Activated T-cell treated with anti-CD3 and anti-CD28 coated beads, Interleukin-2, amount 50 U/mL, for 72 hours (primary cell): ENCODE results near the gene BAK1. TPM values are rescaled to one million over a fixed set of nuclear protein-coding genes. Genes with fewer than 3 reads are reported as not detected.

Experiments used
- ATAC-seq, 2 donors: fragments of 150-1000 bp; cut with Tn5 transposase; replicated peaks in 1 of 2; 2 replicates each; pipeline ENCODE4 v1.10.0; 2021; ENCODE audit warnings: moderate library complexity in 2 of 2, mild to moderate bottlenecking in 1 of 2
- DNase-seq, 2 donors: peaks; one replicate each; pipeline ENCODE4 v3.0.0; 2021 to 2022; ENCODE audit warnings: mixed read lengths in 1 of 2
- H3K27ac Mint-ChIP-seq: one replicate; pipeline ENCODE4 v1.8.0; 2022; ENCODE audit warnings: mild to moderate bottlenecking, moderate library complexity, mixed read lengths
- H3K27me3 Mint-ChIP-seq: one replicate; pipeline ENCODE4 v1.8.0; 2022; ENCODE audit warnings: low read depth, mixed read lengths
- H3K36me3 Mint-ChIP-seq, 2 donors: one replicate each; pipeline ENCODE4 v1.8.0; 2022; ENCODE audit warnings: mixed read lengths in 2 of 2, mild to moderate bottlenecking in 1 of 2; ENCODE audit not compliant: insufficient read depth in 2 of 2
- H3K4me1 Mint-ChIP-seq: one replicate; pipeline ENCODE4 v1.8.0; 2022; ENCODE audit warnings: low read depth, mixed read lengths
- H3K4me3 Mint-ChIP-seq, 2 donors: one replicate each; pipeline ENCODE4 v1.8.0; 2022; ENCODE audit warnings: mild to moderate bottlenecking in 2 of 2, mixed read lengths in 2 of 2, moderate library complexity in 2 of 2
- H3K9me3 Mint-ChIP-seq, 2 donors: one replicate each; pipeline ENCODE4 v1.8.0; 2022; ENCODE audit warnings: mixed read lengths in 2 of 2
- total RNA-seq, 2 donors: library from RNA; stranded (reverse); gene quantifications; one replicate each; pipeline ENCODE4 v1.2.3, GENCODE V29; 2022

BAK1 gene
- total RNA-seq, 2 donors from 2014 or later: 54.9 to 55.4 TPM

DNA sequence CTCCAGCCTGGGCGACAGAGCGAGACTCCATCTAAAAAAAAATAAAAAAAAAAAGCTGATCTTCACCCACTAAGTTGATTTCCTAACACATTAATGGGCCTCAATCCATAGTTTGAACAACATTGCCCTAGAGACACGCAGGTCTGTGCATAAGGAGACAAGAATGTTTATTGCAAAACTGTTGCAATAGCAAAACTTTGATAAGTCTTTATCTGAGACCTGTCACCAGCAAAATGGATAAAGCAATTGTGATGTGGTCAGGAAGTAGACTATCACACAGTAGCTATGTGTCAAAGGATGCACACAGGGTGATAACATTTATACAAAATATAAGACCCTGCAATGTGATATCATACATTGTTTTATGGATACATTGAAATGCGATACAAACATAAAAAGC is 36.8 kb upstream of the BAK1 start:
- Mint-ChIP-seq H3K27ac (peak overlapping the region; percentile 50), H3K27me3 (no peaks in the 10 kb centered on the region), H3K36me3 (peaks cover 0 to 3% of the 10 kb centered on the region in 2 donors), H3K4me1 (peaks cover 41% of the 10 kb centered on the region), H3K9me3 (no peaks in the 10 kb centered on the region), H3K4me3 (no peak overlapping the region)
- ATAC-seq: no peak
- no peak for DNase-seq

DNA sequence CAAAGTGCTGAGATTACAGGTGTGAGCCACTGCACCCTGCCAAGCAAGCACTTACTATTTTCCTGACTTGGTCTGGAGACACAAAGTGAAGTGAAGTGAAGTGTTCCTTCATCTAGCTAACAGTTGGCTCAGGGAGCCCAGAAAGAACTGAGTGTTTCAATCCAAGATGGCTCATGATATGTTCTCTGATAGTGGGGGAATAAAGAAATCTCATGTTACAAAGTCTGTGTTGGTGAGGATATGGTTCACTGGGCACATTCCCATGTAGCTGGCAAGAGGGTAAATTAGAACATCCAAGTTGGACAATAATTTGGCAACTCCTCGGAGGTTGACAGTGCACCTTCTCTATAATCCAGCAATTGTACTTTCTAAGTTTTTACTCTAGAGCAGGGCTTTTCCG is 36.0 kb upstream of the BAK1 start:
- ATAC-seq (no peak), DNase-seq (no peak)
- no peak overlapping the region for H3K27ac Mint-ChIP-seq
- no peaks in the 10 kb centered on the region for H3K9me3 Mint-ChIP-seq
- H3K27me3 Mint-ChIP-seq: no peaks in the 10 kb centered on the region
- H3K36me3 Mint-ChIP-seq: peaks cover 0 to 3% of the 10 kb centered on the region in 2 donors
- H3K4me1 Mint-ChIP-seq: peaks cover 41% of the 10 kb centered on the region
- no peak overlapping the region for H3K4me3 Mint-ChIP-seq

- Mint-ChIP-seq H3K9me3 (no peaks in the 10 kb centered on the region), H3K27ac (no peak overlapping the region), H3K4me3 (no peak overlapping the region), H3K36me3 (peaks cover 0 to 3% of the 10 kb centered on the region in 2 donors), H3K4me1 (peaks cover 24% of the 10 kb centered on the region), H3K27me3 (no peaks in the 10 kb centered on the region)
- no peak for DNase-seq
- no peak for ATAC-seq
Measured at GRCh38 chr6:33613795-33614168, 33.7 kb upstream of the BAK1 start.

DNA sequence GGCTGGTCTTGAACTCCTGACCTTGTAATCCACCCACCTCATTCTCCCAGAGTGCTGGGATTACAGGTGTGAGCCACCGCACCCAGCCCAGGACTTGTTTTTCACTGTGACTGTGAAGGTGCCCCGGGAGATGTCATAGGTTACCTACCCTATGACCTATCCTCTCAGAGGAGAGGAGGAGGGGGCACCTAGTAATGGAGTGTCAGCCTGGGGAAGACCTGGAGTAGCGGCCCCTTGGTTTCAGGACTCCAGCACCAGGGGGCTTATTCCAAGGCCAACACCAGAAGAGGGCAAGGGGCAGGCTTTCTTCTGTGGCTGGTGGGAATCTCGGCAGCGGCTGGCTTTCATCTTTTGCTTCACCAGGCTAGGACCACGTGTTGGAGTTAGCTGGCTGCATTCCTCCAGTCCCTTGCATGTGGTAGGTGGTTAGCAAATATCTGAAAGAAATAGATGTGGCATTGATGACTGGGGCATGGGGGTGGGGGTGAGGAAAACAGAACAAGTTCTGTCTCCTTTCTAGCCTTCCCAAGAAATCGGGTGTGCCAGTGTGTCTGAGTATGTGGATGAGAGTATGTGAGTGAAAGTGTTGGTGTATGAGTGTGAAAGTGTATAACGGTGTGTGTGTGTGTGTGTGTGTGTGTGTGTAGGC is 33.2 kb upstream of the BAK1 start:
- ATAC-seq: no peak
- Mint-ChIP-seq H3K36me3 (peaks cover 0 to 3% of the 10 kb centered on the region in 2 donors), H3K9me3 (no peaks in the 10 kb centered on the region), H3K27ac (no peak overlapping the region), H3K4me3 (no peak overlapping the region), H3K27me3 (no peaks in the 10 kb centered on the region), H3K4me1 (peaks cover 19% of the 10 kb centered on the region)
- DNase-seq: no peak

DNA sequence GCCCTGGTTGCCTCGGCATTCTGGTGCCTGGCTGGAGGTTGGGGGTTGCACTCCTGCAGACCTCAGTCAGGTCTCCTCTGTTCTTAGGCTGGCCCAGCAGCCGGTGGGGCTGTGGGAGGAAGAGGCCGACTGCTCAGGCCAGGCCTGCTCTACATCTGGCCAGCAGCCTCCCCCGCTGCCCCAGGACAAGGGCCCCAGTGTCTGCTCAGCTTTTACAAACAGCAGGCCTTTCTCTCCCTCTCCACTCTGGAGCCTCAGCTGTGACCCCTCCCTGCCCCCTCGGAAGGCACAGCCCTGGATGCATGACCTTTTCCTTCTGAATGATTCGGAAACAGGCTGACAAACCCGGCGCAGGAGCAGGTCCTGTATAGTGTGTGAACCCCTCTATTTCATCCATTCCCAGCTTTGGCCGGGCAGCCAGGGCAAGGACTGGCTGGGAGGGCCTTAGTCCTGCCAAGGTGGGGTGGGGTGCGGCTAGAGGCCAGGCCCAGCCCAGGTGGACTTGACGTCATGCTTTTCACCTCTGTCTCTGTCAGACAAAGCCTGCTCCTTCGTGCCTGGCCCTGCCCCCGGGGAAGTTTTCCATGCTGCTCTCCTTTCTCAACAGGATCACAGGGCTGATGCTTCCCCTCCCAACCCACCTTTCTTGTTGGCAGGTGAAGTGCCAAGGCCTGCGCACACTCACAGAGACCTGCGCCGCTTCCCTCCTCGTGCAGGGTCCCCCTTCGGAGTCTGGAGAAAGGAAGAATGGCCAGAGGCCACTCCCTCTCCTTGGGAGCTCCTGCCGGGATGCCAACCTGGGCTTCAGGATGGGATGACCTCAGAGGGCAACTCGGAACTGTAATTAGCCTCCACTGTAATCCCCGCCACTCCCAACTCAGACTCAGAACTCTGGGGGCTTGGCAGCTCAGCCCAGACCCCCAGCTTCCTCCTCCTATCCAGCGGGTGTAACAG is 31.0 kb upstream of the BAK1 start:
- H3K4me1 Mint-ChIP-seq: peaks cover 7% of the 10 kb centered on the region

DNA sequence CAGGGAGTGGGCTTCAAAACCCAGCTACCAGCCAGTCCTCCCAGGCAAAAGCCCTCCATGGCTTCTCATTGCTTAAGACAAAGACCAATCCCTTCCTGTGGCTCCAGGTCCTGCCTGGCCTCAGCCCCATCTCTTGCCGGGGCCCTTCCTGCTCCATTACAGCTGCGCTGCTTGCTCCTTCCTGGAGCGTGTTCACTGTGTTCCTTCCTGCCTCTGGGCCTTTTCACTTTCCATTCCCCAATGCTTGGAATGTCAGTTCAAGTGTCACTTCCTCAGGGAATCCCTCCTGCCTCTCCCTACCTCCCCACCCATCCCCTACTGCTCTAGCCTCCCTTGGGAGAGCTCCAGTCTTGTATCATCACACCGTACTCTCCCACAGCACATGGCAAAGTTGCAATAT is 30.0 kb upstream of the BAK1 start:
- Mint-ChIP-seq H3K4me3 (no peak overlapping the region), H3K9me3 (no peaks in the 10 kb centered on the region), H3K4me1 (peaks cover 7% of the 10 kb centered on the region), H3K27me3 (no peaks in the 10 kb centered on the region), H3K27ac (no peak overlapping the region), H3K36me3 (peaks cover 0 to 3% of the 10 kb centered on the region in 2 donors)
- ATAC-seq (no peak), DNase-seq (no peak)

More for the DNA sequence above, 31.0 kb upstream of the BAK1 start:
- Mint-ChIP-seq H3K27me3 (no peaks in the 10 kb centered on the region), H3K36me3 (peaks cover 0 to 3% of the 10 kb centered on the region in 2 donors), H3K9me3 (no peaks in the 10 kb centered on the region), H3K27ac (no peak overlapping the region), H3K4me3 (no peak overlapping the region)
- DNase-seq (no peak), ATAC-seq (no peak)

GRCh38 chr6:33609528-33609927 is 29.5 kb upstream of the BAK1 start:
- DNase-seq (no peak), ATAC-seq (no peak)
- Mint-ChIP-seq H3K9me3 (no peaks in the 10 kb centered on the region), H3K4me3 (no peak overlapping the region), H3K27me3 (no peaks in the 10 kb centered on the region), H3K27ac (no peak overlapping the region), H3K4me1 (peaks cover 7% of the 10 kb centered on the region), H3K36me3 (peaks cover 0 to 3% of the 10 kb centered on the region in 2 donors)

- peaks cover 0 to 3% of the 10 kb centered on the region in 2 donors for H3K36me3 Mint-ChIP-seq
- H3K4me1 Mint-ChIP-seq: peaks cover 7% of the 10 kb centered on the region
- no peak for ATAC-seq
- no peak overlapping the region for H3K27ac Mint-ChIP-seq
- H3K4me3 Mint-ChIP-seq: no peak overlapping the region
- H3K27me3 Mint-ChIP-seq: no peaks in the 10 kb centered on the region
- no peak for DNase-seq
- no peaks in the 10 kb centered on the region for H3K9me3 Mint-ChIP-seq
Measured at GRCh38 chr6:33609019-33609418, 28.9 kb upstream of the BAK1 start.

GRCh38 chr6:33607784-33608161 is 27.7 kb upstream of the BAK1 start:
- Mint-ChIP-seq H3K9me3 (no peaks in the 10 kb centered on the region), H3K36me3 (peaks cover 0 to 3% of the 10 kb centered on the region in 2 donors), H3K4me1 (no peaks in the 10 kb centered on the region), H3K27ac (no peak overlapping the region), H3K27me3 (no peaks in the 10 kb centered on the region), H3K4me3 (no peak overlapping the region)
- ATAC-seq (peak; percentile 56 to 68), DNase-seq (peak; percentile 51 to 56)

DNA sequence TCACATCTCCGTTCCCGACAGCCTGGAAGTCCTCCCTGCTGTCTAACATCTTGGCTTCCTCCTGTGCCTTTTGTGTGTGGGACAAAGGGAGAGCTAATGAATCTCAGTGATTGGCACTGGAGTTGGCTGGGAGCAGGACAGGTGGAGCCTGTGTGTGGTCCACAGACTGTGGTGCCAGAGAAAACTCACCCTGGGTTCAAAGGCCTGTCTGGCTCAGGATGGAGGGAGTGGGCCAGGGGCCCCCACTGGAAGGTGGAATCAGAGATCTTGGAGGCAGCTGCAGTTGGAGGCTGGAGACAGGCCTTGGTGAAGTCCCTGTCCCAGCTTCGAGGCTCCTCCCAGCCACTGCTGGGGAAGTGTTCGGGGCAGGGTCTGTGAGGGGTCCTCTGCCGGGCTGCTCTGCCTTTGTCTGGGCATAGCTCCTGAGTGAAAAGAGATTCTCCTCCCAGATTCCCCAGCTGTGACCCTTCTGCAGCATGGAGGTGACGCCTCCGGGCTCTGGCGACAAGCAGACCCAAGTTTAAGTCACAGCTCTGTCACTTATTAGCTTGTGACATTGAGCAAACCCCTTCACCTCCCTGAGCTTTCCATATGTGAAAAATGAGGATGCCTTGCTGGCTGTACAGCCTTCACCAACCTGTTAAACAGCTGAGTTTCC is 27.2 kb upstream of the BAK1 start:
- H3K27me3 Mint-ChIP-seq: no peaks in the 10 kb centered on the region
- H3K36me3 Mint-ChIP-seq: peaks cover 0 to 2% of the 10 kb centered on the region in 2 donors
- no peak overlapping the region for H3K4me3 Mint-ChIP-seq
- no peaks in the 10 kb centered on the region for H3K9me3 Mint-ChIP-seq
- DNase-seq: no peak
- H3K4me1 Mint-ChIP-seq: no peaks in the 10 kb centered on the region
- no peak for ATAC-seq
- H3K27ac Mint-ChIP-seq: no peak overlapping the region

DNA sequence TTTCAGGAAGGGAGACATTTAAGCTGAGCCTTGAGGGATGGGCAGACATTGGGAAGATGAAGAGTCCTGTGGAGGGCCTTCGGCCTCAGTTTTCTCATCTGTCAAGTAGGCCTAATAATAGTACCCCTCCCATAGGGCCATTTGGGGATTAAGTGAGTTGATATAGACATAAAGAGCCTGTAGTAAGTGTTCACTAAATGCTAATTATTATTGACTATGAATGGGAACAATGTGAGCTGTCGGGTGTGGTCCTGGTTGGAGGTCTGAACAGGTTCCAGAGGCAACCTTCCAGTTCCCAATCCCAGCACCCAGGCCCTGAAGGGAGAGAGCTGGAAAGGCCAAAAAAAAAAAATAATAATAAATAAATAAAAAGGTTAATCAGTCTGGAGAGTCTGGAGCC is 26.6 kb upstream of the BAK1 start:
- Mint-ChIP-seq H3K4me1 (no peaks in the 10 kb centered on the region), H3K27ac (no peak overlapping the region), H3K9me3 (no peaks in the 10 kb centered on the region), H3K36me3 (no peaks in the 10 kb centered on the region), H3K4me3 (no peak overlapping the region), H3K27me3 (no peaks in the 10 kb centered on the region)
- DNase-seq (no peak), ATAC-seq (no peak)

GRCh38 chr6:33604941-33605854 is 25.1 kb upstream of the BAK1 start:
- H3K4me3 Mint-ChIP-seq: no peak overlapping the region
- H3K36me3 Mint-ChIP-seq: no peaks in the 10 kb centered on the region
- no peaks in the 10 kb centered on the region for H3K27me3 Mint-ChIP-seq
- ATAC-seq (no peak), DNase-seq (no peak)
- H3K27ac Mint-ChIP-seq: no peak overlapping the region
- no peaks in the 10 kb centered on the region for H3K9me3 Mint-ChIP-seq
- peaks cover 6% of the 10 kb centered on the region for H3K4me1 Mint-ChIP-seq
